SK-N-SH (cell line): ENCODE measurements around the gene MIAT. TPM values are rescaled to one million over a fixed set of nuclear protein-coding genes. Genes with fewer than 3 reads are reported as not detected.

Experiments
- CTCF ChIA-PET: fragments of 300-600, 350-600 bp; formaldehyde crosslinking; extraction: SDS; loops from one replicate; lab custom pipeline; 2021; lab: Yijun Ruan, JAX
- POLR2A ChIA-PET: fragments of 350-600 bp; sonication (Branson Sonifier 250); formaldehyde crosslinking; extraction: SDS; loops from one replicate; lab custom pipeline; 2020; ENCODE audit warnings: antibody characterized with exemption, inconsistent platforms; lab: Yijun Ruan, JAX
- DNase-seq: peaks from one replicate; pipeline ENCODE4 v3.0.0; 2012
- H2AFZ ChIP-seq: fragments of 200-600 bp; sonication (generic); 2 replicates; pipeline ENCODE4 v1.8.1; 2016; ENCODE audit warnings: antibody characterized with exemption, mild to moderate bottlenecking, low read depth
- H3F3A ChIP-seq: fragments of 200-600 bp; sonication (generic); replicated peaks from 2 replicates; pipeline ENCODE3; 2016; ENCODE audit warnings: antibody characterized with exemption, mild to moderate bottlenecking; ENCODE audit not compliant: insufficient read depth
- H3K27ac ChIP-seq, 2 experiments: fragments of 200-500 bp in 1 of 2; fragments of 200-600 bp in 1 of 2; sonication (Bioruptor generic) in 1 of 2; sonication (generic), shearing (Covaris generic) in 1 of 2; 2 replicates each; pipeline versions ENCODE4 v1.5.1 to v1.6.1; 2014 to 2016; ENCODE audit warnings: low read depth in 2 of 2, inconsistent platforms in 1 of 2, low read length in 1 of 2, mild to moderate bottlenecking in 1 of 2, mixed read lengths in 1 of 2
- H3K27me3 ChIP-seq: fragments of 200-600 bp; sonication (generic), shearing (Covaris generic); 2 replicates; pipeline ENCODE4 v1.6.1; 2016; ENCODE audit warnings: mixed run types; ENCODE audit not compliant: insufficient read depth
- H3K36me3 ChIP-seq, 2 experiments: fragments of 200-500 bp in 1 of 2; fragments of 200-600 bp in 1 of 2; sonication (Bioruptor generic) in 1 of 2; sonication (generic) in 1 of 2; replicated peaks in 1 of 2; 2 replicates each; pipeline versions ENCODE3 to v1.5.1; 2014 to 2016; ENCODE audit warnings: low read length in 1 of 2, mild to moderate bottlenecking in 1 of 2; ENCODE audit not compliant: insufficient read depth in 2 of 2, control insufficient read depth in 1 of 2
- H3K4me1 ChIP-seq, 2 experiments: fragments of 200-500 bp in 1 of 2; fragments of 200-600 bp in 1 of 2; sonication (Bioruptor generic) in 1 of 2; sonication (generic), shearing (Covaris generic) in 1 of 2; 2 replicates each; pipeline versions ENCODE4 v1.5.1 to v1.6.1; 2014 to 2016; ENCODE audit warnings: low read depth in 1 of 2, low read length in 1 of 2, mixed run types in 1 of 2; ENCODE audit not compliant: insufficient read depth in 2 of 2, control insufficient read depth in 1 of 2
- H3K4me2 ChIP-seq: fragments of 200-600 bp; sonication (generic), shearing (Covaris generic); 2 replicates; pipeline ENCODE4 v1.6.1; 2017; ENCODE audit warnings: mixed run types
- H3K4me3 ChIP-seq, 2 experiments: fragments of 200-500 bp in 1 of 2; fragments of 200-600 bp in 1 of 2; sonication (Bioruptor generic) in 1 of 2; sonication (generic), shearing (Covaris generic) in 1 of 2; 2 replicates each; pipeline versions ENCODE4 v1.5.1 to v1.8.1; 2014 to 2016; ENCODE audit warnings: low read depth in 2 of 2, inconsistent platforms in 1 of 2, low read length in 1 of 2, mild to moderate bottlenecking in 1 of 2, mixed read lengths in 1 of 2, moderate library complexity in 1 of 2
- H3K79me2 ChIP-seq: fragments of 200-600 bp; sonication (generic); 2 replicates; pipeline ENCODE4 v1.8.1; 2017; ENCODE audit warnings: mild to moderate bottlenecking; ENCODE audit not compliant: insufficient read depth
- H3K9ac ChIP-seq: fragments of 200-600 bp; sonication (generic); 2 replicates; pipeline ENCODE4 v1.6.1; 2017; ENCODE audit warnings: mixed run types
- H3K9me2 ChIP-seq: fragments of 200-600 bp; sonication (generic); 2 replicates; pipeline ENCODE4 v1.6.1; 2017; ENCODE audit warnings: mixed run types
- H3K9me3 ChIP-seq: fragments of 200-600 bp; sonication (generic); 2 replicates; pipeline ENCODE4 v1.6.1; 2017; ENCODE audit warnings: mixed run types, mild to moderate bottlenecking, moderate library complexity
- H4K20me1 ChIP-seq: fragments of 200-600 bp; sonication (generic); 2 replicates; pipeline ENCODE4 v1.6.1; 2017; ENCODE audit warnings: mild to moderate bottlenecking, mixed run types; ENCODE audit not compliant: insufficient read depth
- CHD2 ChIP-seq: fragments of 150-350 bp; IDR thresholded peaks from 2 replicates; pipeline ENCODE4 v1.6.1; 2018; ENCODE audit warnings: low read length; ENCODE audit not compliant: partially characterized antibody
- EP300 ChIP-seq, 2 experiments: IDR thresholded peaks; 2 replicates each; pipeline versions ENCODE4 v1.4.0 to v1.6.1; 2012; ENCODE audit warnings: borderline replicate concordance in 1 of 2, low read depth in 1 of 2, low read length in 1 of 2
- EZH2phosphoT487 ChIP-seq: fragments of 200-600 bp; sonication (generic); IDR thresholded peaks from 2 replicates; pipeline ENCODE4 v1.6.1; 2017; ENCODE audit warnings: low read depth, mixed run types, mild to moderate bottlenecking, antibody characterized with exemption, moderate library complexity, borderline replicate concordance
- FOSL2 ChIP-seq: IDR thresholded peaks from 2 replicates; pipeline ENCODE4 v1.4.0; 2012; ENCODE audit warnings: low read depth, mild to moderate bottlenecking, moderate library complexity, borderline replicate concordance
- MXI1 ChIP-seq: IDR thresholded peaks from 2 replicates; pipeline ENCODE4 v1.6.1; 2012; ENCODE audit warnings: mild to moderate bottlenecking, low read depth, low read length, improper control_type of control experiment
- POLR2AphosphoS5 ChIP-seq: IDR thresholded peaks from 2 replicates; pipeline ENCODE4 v1.6.1; 2012; ENCODE audit warnings: low read depth, low read length
- RAD21 ChIP-seq: IDR thresholded peaks from 2 replicates; pipeline ENCODE4 v1.6.1; 2012; ENCODE audit warnings: mild to moderate bottlenecking, low read length
- RFX5 ChIP-seq: IDR thresholded peaks from 2 replicates; pipeline ENCODE4 v1.6.1; 2012; ENCODE audit warnings: mild to moderate bottlenecking, improper control_type of control experiment, low read length
- SMC3 ChIP-seq: IDR thresholded peaks from 2 replicates; pipeline ENCODE4 v1.6.1; 2012; ENCODE audit warnings: low read depth, low read length, improper control_type of control experiment
- TAF1 ChIP-seq: IDR thresholded peaks from 2 replicates; pipeline ENCODE4 v1.6.1; 2012; ENCODE audit warnings: low read depth, mild to moderate bottlenecking, low read length, moderate library complexity, borderline replicate concordance
- TCF12 ChIP-seq: IDR thresholded peaks from 2 replicates; pipeline ENCODE4 v1.4.0; 2012
- WGBS: methylation state at CpG from one replicate; pipeline ENCODE4 v1.1.6; 2017; ENCODE audit warnings: low lambda C conversion rate; 5-methylcytosine and 5-hydroxymethylcytosine counted together
- polyA plus RNA-seq, 3 experiments: library from polyadenylated mRNA; depleted of rRNA; stranded (reverse); fragments of >200 nt; gene quantifications; 2 replicates each; pipeline ENCODE4 v1.2.3, GENCODE V29; 2012
- TF ChIP-seq, protein P1 (sequence below): fragments of 200-600 bp; sonication (generic); IDR thresholded peaks from 2 replicates; pipeline ENCODE4 v1.6.1; 2017; ENCODE audit warnings: antibody characterized with exemption, mild to moderate bottlenecking, moderate library complexity
- TF ChIP-seq, protein P2 (sequence below): fragments of 150-350 bp; IDR thresholded peaks from 2 replicates; pipeline ENCODE4 v1.6.1; 2016; ENCODE audit warnings: mild to moderate bottlenecking, low read depth, low read length
- TF ChIP-seq, protein P3 (sequence below): IDR thresholded peaks from 2 replicates; pipeline ENCODE4 v1.4.0; 2012; ENCODE audit warnings: low read depth
- TF ChIP-seq, protein P4 (sequence below): IDR thresholded peaks from 2 replicates; pipeline ENCODE4 v1.6.1; 2012; ENCODE audit warnings: mild to moderate bottlenecking, low read depth, low read length, moderate library complexity

The MIAT gene
- polyA plus RNA-seq, 1 of the 3 experiments (the other 2 are of a cell fraction) = 5.4 TPM

DNA sequence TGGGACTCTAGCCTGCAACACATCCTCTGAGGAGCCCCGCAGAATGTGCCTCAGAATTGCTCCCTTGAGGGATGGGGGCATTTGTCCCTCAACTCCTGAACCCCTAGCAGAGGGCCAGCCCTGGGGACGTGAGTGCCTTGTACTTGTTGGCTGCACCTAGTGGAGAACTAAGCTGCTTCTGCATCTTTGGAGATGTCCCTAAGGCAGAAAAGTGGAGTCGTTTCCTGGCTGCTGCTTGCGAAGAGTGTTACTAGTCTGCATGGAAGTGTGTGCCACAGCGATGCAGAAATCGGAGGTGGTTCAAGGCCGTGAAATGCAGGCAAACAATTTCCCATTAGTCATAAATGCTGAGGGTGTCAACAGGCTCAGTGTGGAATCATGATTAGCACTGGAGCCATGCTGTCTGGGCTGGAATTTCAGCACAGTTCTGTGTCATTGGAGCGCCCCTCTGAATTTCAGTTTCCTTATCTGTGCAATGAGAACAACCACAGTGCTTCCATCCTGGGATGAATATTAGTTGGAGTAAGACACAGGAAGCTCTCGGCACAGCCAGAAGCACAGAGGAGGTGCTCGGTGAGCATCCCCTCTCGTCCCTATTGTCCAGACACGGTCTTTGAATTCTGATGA lies 56.5 kb downstream of the MIAT start:
- Histone ChIP-seq H3K9me3 (no peaks in the 10 kb centered on the region), H2AFZ (peak overlapping the region; percentile 32; the same call in 1 of the 2 replicates), H3K4me1 (peaks cover 0 to 10% of the 10 kb centered on the region in 2 experiments; a peak in 1 of 4 replicates), H3K9ac (peak overlapping the region; percentile 30; the same call in 1 of the 2 replicates), H4K20me1 (no peaks in the 10 kb centered on the region), H3F3A (peaks cover 17% of the 10 kb centered on the region), H3K79me2 (no peaks in the 10 kb centered on the region), H3K27me3 (no peaks in the 10 kb centered on the region), H3K27ac (peak overlapping the region in 1 of 2 experiments; percentile 47; a peak in 2 of 4 replicates), H3K9me2 (no peaks in the 10 kb centered on the region), H3K4me3 (no peak overlapping the region; a peak in 1 of 4 replicates), H3K4me2 (peak overlapping the region; percentile 57), H3K36me3 (no peaks in the 10 kb centered on the region)
- CTCF ChIA-PET = no interaction called here
- WGBS = 72% methylated on average over 10 of the region's 12 CpGs
- DNase-seq = no peak
- POLR2A ChIA-PET = no interaction called here
- TF ChIP-seq EZH2phosphoT487 (no peak), TCF12 (no peak), POLR2AphosphoS5 (no peak), RAD21 (no peak), EP300 (IDR thresholded peaks at IDR 0.05; ENCODE audit: borderline replicate concordance in 1 of 2, low read depth in 1 of 2, low read length in 1 of 2) (no peak), SMC3 (no peak), FOSL2 (no peak), TAF1 (no peak), RFX5 (no peak), CHD2 (no peak), MXI1 (no peak)
- TF ChIP-seq, protein P1, sequence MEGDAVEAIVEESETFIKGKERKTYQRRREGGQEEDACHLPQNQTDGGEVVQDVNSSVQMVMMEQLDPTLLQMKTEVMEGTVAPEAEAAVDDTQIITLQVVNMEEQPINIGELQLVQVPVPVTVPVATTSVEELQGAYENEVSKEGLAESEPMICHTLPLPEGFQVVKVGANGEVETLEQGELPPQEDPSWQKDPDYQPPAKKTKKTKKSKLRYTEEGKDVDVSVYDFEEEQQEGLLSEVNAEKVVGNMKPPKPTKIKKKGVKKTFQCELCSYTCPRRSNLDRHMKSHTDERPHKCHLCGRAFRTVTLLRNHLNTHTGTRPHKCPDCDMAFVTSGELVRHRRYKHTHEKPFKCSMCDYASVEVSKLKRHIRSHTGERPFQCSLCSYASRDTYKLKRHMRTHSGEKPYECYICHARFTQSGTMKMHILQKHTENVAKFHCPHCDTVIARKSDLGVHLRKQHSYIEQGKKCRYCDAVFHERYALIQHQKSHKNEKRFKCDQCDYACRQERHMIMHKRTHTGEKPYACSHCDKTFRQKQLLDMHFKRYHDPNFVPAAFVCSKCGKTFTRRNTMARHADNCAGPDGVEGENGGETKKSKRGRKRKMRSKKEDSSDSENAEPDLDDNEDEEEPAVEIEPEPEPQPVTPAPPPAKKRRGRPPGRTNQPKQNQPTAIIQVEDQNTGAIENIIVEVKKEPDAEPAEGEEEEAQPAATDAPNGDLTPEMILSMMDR = no peak
- TF ChIP-seq, protein P2, sequence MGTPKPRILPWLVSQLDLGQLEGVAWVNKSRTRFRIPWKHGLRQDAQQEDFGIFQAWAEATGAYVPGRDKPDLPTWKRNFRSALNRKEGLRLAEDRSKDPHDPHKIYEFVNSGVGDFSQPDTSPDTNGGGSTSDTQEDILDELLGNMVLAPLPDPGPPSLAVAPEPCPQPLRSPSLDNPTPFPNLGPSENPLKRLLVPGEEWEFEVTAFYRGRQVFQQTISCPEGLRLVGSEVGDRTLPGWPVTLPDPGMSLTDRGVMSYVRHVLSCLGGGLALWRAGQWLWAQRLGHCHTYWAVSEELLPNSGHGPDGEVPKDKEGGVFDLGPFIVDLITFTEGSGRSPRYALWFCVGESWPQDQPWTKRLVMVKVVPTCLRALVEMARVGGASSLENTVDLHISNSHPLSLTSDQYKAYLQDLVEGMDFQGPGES = no peak
- TF ChIP-seq, protein P3, sequence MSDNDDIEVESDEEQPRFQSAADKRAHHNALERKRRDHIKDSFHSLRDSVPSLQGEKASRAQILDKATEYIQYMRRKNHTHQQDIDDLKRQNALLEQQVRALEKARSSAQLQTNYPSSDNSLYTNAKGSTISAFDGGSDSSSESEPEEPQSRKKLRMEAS = no peak
- TF ChIP-seq, protein P4, sequence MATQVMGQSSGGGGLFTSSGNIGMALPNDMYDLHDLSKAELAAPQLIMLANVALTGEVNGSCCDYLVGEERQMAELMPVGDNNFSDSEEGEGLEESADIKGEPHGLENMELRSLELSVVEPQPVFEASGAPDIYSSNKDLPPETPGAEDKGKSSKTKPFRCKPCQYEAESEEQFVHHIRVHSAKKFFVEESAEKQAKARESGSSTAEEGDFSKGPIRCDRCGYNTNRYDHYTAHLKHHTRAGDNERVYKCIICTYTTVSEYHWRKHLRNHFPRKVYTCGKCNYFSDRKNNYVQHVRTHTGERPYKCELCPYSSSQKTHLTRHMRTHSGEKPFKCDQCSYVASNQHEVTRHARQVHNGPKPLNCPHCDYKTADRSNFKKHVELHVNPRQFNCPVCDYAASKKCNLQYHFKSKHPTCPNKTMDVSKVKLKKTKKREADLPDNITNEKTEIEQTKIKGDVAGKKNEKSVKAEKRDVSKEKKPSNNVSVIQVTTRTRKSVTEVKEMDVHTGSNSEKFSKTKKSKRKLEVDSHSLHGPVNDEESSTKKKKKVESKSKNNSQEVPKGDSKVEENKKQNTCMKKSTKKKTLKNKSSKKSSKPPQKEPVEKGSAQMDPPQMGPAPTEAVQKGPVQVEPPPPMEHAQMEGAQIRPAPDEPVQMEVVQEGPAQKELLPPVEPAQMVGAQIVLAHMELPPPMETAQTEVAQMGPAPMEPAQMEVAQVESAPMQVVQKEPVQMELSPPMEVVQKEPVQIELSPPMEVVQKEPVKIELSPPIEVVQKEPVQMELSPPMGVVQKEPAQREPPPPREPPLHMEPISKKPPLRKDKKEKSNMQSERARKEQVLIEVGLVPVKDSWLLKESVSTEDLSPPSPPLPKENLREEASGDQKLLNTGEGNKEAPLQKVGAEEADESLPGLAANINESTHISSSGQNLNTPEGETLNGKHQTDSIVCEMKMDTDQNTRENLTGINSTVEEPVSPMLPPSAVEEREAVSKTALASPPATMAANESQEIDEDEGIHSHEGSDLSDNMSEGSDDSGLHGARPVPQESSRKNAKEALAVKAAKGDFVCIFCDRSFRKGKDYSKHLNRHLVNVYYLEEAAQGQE = no peak
